GM12891 (cell line): Measurements from ENCODE around the gene MEX3C.

Source experiments
- POLR2A ChIP-seq: IDR thresholded peaks from 2 replicates; pipeline ENCODE4 v1.6.1; 2011; ENCODE audit warnings: low read depth, low read length, control low read depth
- POLR2AphosphoS5 ChIP-seq: IDR thresholded peaks from 2 replicates; pipeline ENCODE4 v1.6.1; 2011; ENCODE audit warnings: low read depth, low read length, control low read depth

- TF ChIP-seq POLR2AphosphoS5 (no peak), POLR2A (no peak)
Measured at GRCh38 chr18:51138936-51139335, 58.5 kb downstream of the MEX3C start.
